Renal cortical epithelial cell (primary cell): ENCODE measurements around the gene MCTP1. TPM values are rescaled to one million over a fixed set of nuclear protein-coding genes. Genes with fewer than 3 reads are reported as not detected.

Source experiments
- DNase-seq: peaks from one replicate; pipeline ENCODE4 v3.0.0-alpha.2; 2011; ENCODE audit warnings: low read depth
- total RNA-seq: library from RNA; depleted of rRNA; stranded (reverse); fragments of >200 nt; gene quantifications from 2 replicates; pipeline ENCODE4 v1.2.3, GENCODE V29; 2014

The MCTP1 gene
- total RNA-seq, 1 donor from 2014 or later: 22.3 TPM

GRCh38 chr5:95114902-95115301 is 170.0 kb downstream of the MCTP1 start:
- no peak for DNase-seq

- no peak for DNase-seq
Measured at GRCh38 chr5:95114305-95114704, 170.6 kb downstream of the MCTP1 start.

- DNase-seq: peak; percentile 94
Measured at GRCh38 chr5:95113489-95113888, 171.4 kb downstream of the MCTP1 start.

- no peak for DNase-seq
Measured at GRCh38 chr5:95111141-95111540, 173.8 kb downstream of the MCTP1 start.

GRCh38 chr5:95110118-95110517 is 174.8 kb downstream of the MCTP1 start:
- no peak for DNase-seq

GRCh38 chr5:95107138-95107537 is 177.8 kb downstream of the MCTP1 start:
- DNase-seq: no peak

- no peak for DNase-seq
Measured at GRCh38 chr5:95105638-95106037, 179.3 kb downstream of the MCTP1 start.

- peak; percentile 86 for DNase-seq
Measured at GRCh38 chr5:95102687-95103086, 182.2 kb downstream of the MCTP1 start.

GRCh38 chr5:95102080-95102479 is 182.8 kb downstream of the MCTP1 start:
- peak; percentile 68 for DNase-seq

- no peak for DNase-seq
Measured at GRCh38 chr5:95100551-95100950, 184.3 kb downstream of the MCTP1 start.

- DNase-seq: no peak
Measured at GRCh38 chr5:95098012-95098411, 186.9 kb downstream of the MCTP1 start.

- no peak for DNase-seq
Measured at GRCh38 chr5:95093211-95093610, 191.7 kb downstream of the MCTP1 start.

- DNase-seq: no peak
Measured at GRCh38 chr5:95090774-95091173, 194.1 kb downstream of the MCTP1 start.

GRCh38 chr5:95087816-95088317 is 197.0 kb downstream of the MCTP1 start:
- peak; percentile 19 for DNase-seq

- DNase-seq: no peak
Measured at GRCh38 chr5:95086927-95087815, 197.7 kb downstream of the MCTP1 start.

GRCh38 chr5:95084757-95085156 is 200.1 kb downstream of the MCTP1 start:
- DNase-seq: peak; percentile 11

- DNase-seq: no peak
Measured at GRCh38 chr5:95083606-95084005, 201.3 kb downstream of the MCTP1 start.

GRCh38 chr5:95081982-95082381 is 202.9 kb downstream of the MCTP1 start:
- peak; percentile 71 for DNase-seq

- peak; percentile 92 for DNase-seq
Measured at GRCh38 chr5:95081500-95081960, 203.4 kb downstream of the MCTP1 start.

GRCh38 chr5:95080441-95080840 is 204.5 kb downstream of the MCTP1 start:
- peak; percentile 90 for DNase-seq

GRCh38 chr5:95080030-95080429 is 204.9 kb downstream of the MCTP1 start:
- DNase-seq: no peak

GRCh38 chr5:95078868-95079267 is 206.0 kb downstream of the MCTP1 start:
- DNase-seq: no peak
